Thyroid gland (tissue), 4 donors: Measurements from ENCODE around the gene MPPED1.

Source experiments
- CTCF ChIP-seq, 6 experiments: fragments of 200-600 bp in 3 of 6; fragments of 450-650 bp in 3 of 6; sonication (generic) in 3 of 6; IDR thresholded peaks; one replicate each; pipeline ENCODE4 v1.5.1; 2016 to 2019; ENCODE audit warnings: antibody characterized with exemption in 6 of 6, mild to moderate bottlenecking in 2 of 6, inconsistent platforms in 1 of 6, moderate library complexity in 1 of 6
- POLR2A ChIP-seq, 2 donors: fragments of 450-650 bp; IDR thresholded peaks; one replicate each; pipeline ENCODE4 v1.6.1; 2017; ENCODE audit warnings: antibody characterized with exemption in 2 of 2, mild to moderate bottlenecking in 2 of 2, moderate library complexity in 1 of 2

GRCh38 chr22:43502306-43502874 is 90.6 kb downstream of the MPPED1 start:
- TF ChIP-seq CTCF (IDR thresholded peaks at IDR 0.05) (no peak), POLR2A (IDR thresholded peaks at IDR 0.05) (no peak)
